Vagina (tissue), 2 donors: ENCODE data around the gene MATR3. TPM values are rescaled to one million over a fixed set of nuclear protein-coding genes. Genes with fewer than 3 reads are reported as not detected.

Source experiments
- DNase-seq, 2 donors: peaks; one replicate each; pipeline ENCODE4 v3.0.0-alpha.2; 2017; ENCODE audit errors: extremely low spot score in 2 of 2
- H3K27ac ChIP-seq: fragments of 200-600 bp; sonication (generic); one replicate; pipeline ENCODE4 v1.5.1; 2019
- H3K27me3 ChIP-seq: fragments of 200-600 bp; sonication (generic); one replicate; pipeline ENCODE4 v1.5.1; 2019
- H3K36me3 ChIP-seq, 2 donors: fragments of 200-600 bp; sonication (generic); one replicate each; pipeline ENCODE4 v1.5.1; 2017 to 2019
- H3K4me1 ChIP-seq: fragments of 200-600 bp; sonication (generic); one replicate; pipeline ENCODE4 v1.5.1; 2019
- H3K4me3 ChIP-seq, 2 donors: fragments of 200-600 bp; sonication (generic); 1 replicate in 1 of 2; 2 replicates in 1 of 2; pipeline ENCODE4 v1.5.1; 2016 to 2019
- H3K9me3 ChIP-seq: fragments of 200-600 bp; sonication (generic); one replicate; pipeline ENCODE4 v1.5.1; 2019
- POLR2A ChIP-seq, 2 donors: fragments of 450-650 bp; IDR thresholded peaks; one replicate each; pipeline ENCODE4 v1.6.1; 2017; ENCODE audit warnings: antibody characterized with exemption in 2 of 2, mild to moderate bottlenecking in 2 of 2, moderate library complexity in 2 of 2
- POLR2AphosphoS5 ChIP-seq, 2 donors: sonication (generic); formaldehyde crosslinking; IDR thresholded peaks; one replicate each; pipeline ENCODE4 v1.9.0; 2017; ENCODE audit warnings: antibody characterized with exemption in 2 of 2, mild to moderate bottlenecking in 2 of 2, low read depth in 1 of 2; ENCODE audit not compliant: insufficient read depth in 1 of 2
- intact Hi-C: fragments of 100-400 bp; cut with DNase I; formaldehyde crosslinking; loops from one replicate; pipeline ENCODE4 v1.15.1; 2023
- total RNA-seq: library from RNA; depleted of rRNA; stranded (reverse); fragments of >200 nt; gene quantifications from one replicate; pipeline ENCODE4 v1.2.3, GENCODE V29; 2016
- TF ChIP-seq, protein P1 (sequence below), 3 experiments: fragments of 450-650 bp in 2 of 3; fragments of 200-600 bp in 1 of 3; sonication (generic) in 1 of 3; IDR thresholded peaks; one replicate each; pipeline ENCODE4 v1.5.1; 2017 to 2019; ENCODE audit warnings: antibody characterized with exemption in 3 of 3, mild to moderate bottlenecking in 2 of 3, moderate library complexity in 2 of 3

MATR3 gene
- total RNA-seq, 1 donor from 2014 or later: 126 TPM

DNA sequence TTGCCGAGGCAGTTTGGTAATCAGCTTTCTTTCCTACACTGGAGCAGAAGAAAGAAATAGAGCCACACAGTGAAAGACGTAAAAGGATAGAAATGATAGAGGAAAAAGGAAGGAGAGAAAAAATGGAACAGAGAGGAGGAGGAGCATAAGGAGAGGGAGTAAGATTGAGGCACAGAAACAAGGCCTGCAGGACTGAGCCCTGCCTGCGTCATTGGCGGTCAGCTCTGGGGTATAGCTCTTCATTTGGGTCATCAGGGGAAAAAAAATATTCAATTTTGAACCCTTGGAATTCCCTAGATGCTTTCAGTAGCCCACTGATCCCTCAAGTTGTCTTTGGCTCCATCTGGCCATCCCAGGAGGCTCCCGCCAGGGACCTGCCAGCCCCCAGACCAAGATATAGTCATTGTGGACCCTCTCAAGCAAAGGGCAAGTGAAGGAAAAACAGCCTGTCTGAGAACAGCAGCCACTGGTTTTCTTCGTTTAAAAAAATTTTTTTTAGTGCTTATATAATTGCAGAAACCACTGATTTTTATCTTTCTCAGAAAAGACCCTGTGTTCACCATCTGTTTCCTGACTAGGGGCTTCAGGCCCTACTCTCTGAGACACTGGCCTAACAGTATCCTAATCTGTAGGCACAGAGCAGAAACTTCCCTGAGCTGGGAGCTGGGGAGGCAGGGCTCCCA is 31.3 kb upstream of the MATR3 start:
- no peak for DNase-seq
- Histone ChIP-seq H3K27ac (peak overlapping the region; percentile 26), H3K4me3 (no peak overlapping the region), H3K4me1 (peaks cover 9% of the 10 kb centered on the region), H3K9me3 (no peaks in the 10 kb centered on the region), H3K36me3 (no peaks in the 10 kb centered on the region), H3K27me3 (no peaks in the 10 kb centered on the region)
- intact Hi-C loops: loop anchor here (10.0 kb wide), 1 partner anchor 157 kb away; no protein-coding TSS in a partner anchor
- TF ChIP-seq POLR2A (IDR thresholded peaks at IDR 0.05): no peak
- no peak for TF ChIP-seq POLR2AphosphoS5 (IDR thresholded peaks at IDR 0.05; ENCODE audit: insufficient read depth in 1 of 2, low read depth in 1 of 2)
- TF ChIP-seq, protein P1, sequence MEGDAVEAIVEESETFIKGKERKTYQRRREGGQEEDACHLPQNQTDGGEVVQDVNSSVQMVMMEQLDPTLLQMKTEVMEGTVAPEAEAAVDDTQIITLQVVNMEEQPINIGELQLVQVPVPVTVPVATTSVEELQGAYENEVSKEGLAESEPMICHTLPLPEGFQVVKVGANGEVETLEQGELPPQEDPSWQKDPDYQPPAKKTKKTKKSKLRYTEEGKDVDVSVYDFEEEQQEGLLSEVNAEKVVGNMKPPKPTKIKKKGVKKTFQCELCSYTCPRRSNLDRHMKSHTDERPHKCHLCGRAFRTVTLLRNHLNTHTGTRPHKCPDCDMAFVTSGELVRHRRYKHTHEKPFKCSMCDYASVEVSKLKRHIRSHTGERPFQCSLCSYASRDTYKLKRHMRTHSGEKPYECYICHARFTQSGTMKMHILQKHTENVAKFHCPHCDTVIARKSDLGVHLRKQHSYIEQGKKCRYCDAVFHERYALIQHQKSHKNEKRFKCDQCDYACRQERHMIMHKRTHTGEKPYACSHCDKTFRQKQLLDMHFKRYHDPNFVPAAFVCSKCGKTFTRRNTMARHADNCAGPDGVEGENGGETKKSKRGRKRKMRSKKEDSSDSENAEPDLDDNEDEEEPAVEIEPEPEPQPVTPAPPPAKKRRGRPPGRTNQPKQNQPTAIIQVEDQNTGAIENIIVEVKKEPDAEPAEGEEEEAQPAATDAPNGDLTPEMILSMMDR (IDR thresholded peaks at IDR 0.05): no peak

DNA sequence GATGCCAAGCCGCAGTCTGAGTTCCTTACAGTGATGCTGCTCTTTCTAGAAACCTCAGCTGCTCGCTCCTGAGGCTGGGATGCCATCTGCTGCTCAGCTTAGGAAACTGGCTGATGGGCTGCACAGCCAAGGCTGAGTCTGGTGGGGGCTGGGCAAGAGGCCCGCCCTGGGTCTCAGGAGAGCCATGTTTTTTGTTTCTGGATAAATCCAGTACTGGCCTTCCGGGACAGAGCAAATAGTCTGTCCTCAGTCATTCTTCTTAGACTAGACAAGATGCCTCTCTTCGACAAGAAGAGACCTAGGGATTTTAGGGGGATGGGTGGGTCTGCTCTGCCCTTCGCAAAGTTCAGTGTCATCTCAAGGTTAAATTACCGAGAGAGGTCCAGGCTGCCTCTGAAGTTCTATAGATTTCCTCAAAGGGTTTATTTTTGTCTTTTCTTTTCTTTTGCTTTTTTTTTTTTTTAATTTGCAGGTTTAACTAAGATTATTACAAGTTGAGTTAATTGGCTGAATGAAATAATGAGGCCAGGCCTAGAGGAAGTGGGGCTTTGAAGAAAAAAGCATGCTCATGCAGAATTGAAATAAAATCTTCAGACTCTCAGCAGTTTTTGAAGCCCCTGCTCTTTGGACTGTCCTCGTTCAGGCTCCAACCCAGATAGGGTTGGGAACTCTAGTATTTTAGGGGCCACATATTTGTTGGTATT is 30.6 kb upstream of the MATR3 start:
- no peaks in the 10 kb centered on the region for H3K9me3 ChIP-seq
- TF ChIP-seq, protein P1 (IDR thresholded peaks at IDR 0.05): peak; percentile 40 to 85 (median 70)
- no peak for TF ChIP-seq POLR2A (IDR thresholded peaks at IDR 0.05)
- peak in 1 of 2 donors; percentile 79 for TF ChIP-seq POLR2AphosphoS5 (IDR thresholded peaks at IDR 0.05; ENCODE audit: insufficient read depth in 1 of 2, low read depth in 1 of 2)
- no peak overlapping the region for H3K4me3 ChIP-seq
- peaks cover 9% of the 10 kb centered on the region for H3K4me1 ChIP-seq
- DNase-seq: peak in 1 of 2 donors; percentile 93
- H3K36me3 ChIP-seq: no peaks in the 10 kb centered on the region
- no peak overlapping the region for H3K27ac ChIP-seq
- intact Hi-C loops: loop anchor here (10.0 kb wide), 1 partner anchor 158 kb away; no protein-coding TSS in a partner anchor
- no peaks in the 10 kb centered on the region for H3K27me3 ChIP-seq

DNA sequence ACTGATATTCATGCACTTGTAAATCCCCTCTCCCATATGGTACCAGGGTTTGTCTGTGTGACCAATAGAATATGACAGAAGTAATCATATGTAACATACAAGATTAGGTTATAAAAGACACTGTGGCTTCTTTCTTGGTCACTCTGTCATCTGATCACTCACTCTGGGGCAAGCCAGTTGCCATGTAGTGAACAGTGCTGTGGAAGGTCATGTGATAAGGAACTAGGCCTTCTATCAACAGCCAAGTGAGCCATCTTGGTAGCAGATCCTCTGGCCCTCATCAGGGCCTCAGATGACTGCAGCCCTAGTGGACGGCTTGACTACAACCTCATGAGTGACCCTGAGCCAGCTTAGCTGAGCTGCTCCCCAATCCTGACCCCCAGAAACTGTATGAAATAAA is 30.0 kb upstream of the MATR3 start:
- H3K27ac ChIP-seq: no peak overlapping the region
- no peak for TF ChIP-seq POLR2A (IDR thresholded peaks at IDR 0.05)
- TF ChIP-seq, protein P1 (IDR thresholded peaks at IDR 0.05): no peak
- no peak for TF ChIP-seq POLR2AphosphoS5 (IDR thresholded peaks at IDR 0.05; ENCODE audit: insufficient read depth in 1 of 2, low read depth in 1 of 2)
- DNase-seq: no peak

DNA sequence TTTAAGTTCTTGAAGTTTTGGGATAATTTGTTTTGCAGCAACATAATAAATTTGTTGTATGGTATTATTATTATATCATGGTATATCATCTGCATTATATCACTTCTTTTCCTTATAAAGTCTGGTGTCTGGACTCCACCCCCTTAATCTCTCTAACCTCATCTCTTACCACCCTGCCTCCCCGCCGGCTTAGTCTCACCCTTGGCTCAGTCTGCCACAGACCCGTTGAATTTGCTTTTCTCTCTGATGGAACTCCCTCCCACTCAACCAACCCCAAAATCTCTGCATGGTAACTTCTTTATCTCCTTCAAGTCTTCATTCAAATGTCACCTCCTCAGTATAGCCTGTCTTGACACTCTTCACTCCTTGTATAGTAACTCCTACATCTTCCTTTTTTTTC is 29.6 kb upstream of the MATR3 start:
- H3K27me3 ChIP-seq: no peaks in the 10 kb centered on the region
- no peak overlapping the region for H3K27ac ChIP-seq
- intact Hi-C loops: loop anchor here (10.0 kb wide), 1 partner anchor 159 kb away; no protein-coding TSS in a partner anchor
- no peaks in the 10 kb centered on the region for H3K36me3 ChIP-seq
- H3K4me1 ChIP-seq: peaks cover 9% of the 10 kb centered on the region
- no peak for DNase-seq
- no peak for TF ChIP-seq POLR2A (IDR thresholded peaks at IDR 0.05)
- TF ChIP-seq POLR2AphosphoS5 (IDR thresholded peaks at IDR 0.05; ENCODE audit: insufficient read depth in 1 of 2, low read depth in 1 of 2): no peak
- TF ChIP-seq, protein P1 (IDR thresholded peaks at IDR 0.05): no peak
- no peak overlapping the region for H3K4me3 ChIP-seq
- H3K9me3 ChIP-seq: no peaks in the 10 kb centered on the region

More for the DNA sequence above, 30.0 kb upstream of the MATR3 start:
- H3K27me3 ChIP-seq: no peaks in the 10 kb centered on the region
- no peak overlapping the region for H3K4me3 ChIP-seq
- peaks cover 9% of the 10 kb centered on the region for H3K4me1 ChIP-seq
- intact Hi-C loops: loop anchor here (10.0 kb wide), 1 partner anchor 159 kb away; no protein-coding TSS in a partner anchor
- no peaks in the 10 kb centered on the region for H3K9me3 ChIP-seq
- H3K36me3 ChIP-seq: no peaks in the 10 kb centered on the region
